Heart right ventricle (tissue), 16 donors: ENCODE measurements around the gene OLFM4. TPM values are rescaled to one million over a fixed set of nuclear protein-coding genes. Genes with fewer than 3 reads are reported as not detected.

ENCODE experiments used
- ATAC-seq, 8 donors: fragments of 200-7000 bp; cut with Tn5 transposase; one replicate each; pipeline ENCODE4 v1.9.1; 2020; ENCODE audit warnings: mild to moderate bottlenecking in 8 of 8, moderate library complexity in 8 of 8, moderate number of reproducible peaks in 1 of 8
- DNase-seq, 2 donors: peaks; one replicate each; pipeline ENCODE4 v3.0.0-alpha.2; 2020
- H3K27ac ChIP-seq, 10 donors: fragments of 200-600 bp; sonication (generic) in 2 of 10; one replicate each; pipeline versions ENCODE4 v1.5.0 to v1.8.0; 2020 to 2022; ENCODE audit warnings: mild to moderate bottlenecking in 3 of 10
- H3K27me3 ChIP-seq, 7 donors: fragments of 200-600 bp; one replicate each; pipeline ENCODE4 v1.8.0; 2021 to 2022; ENCODE audit warnings: mild to moderate bottlenecking in 2 of 7
- H3K36me3 ChIP-seq, 9 donors: fragments of 200-600 bp; sonication (generic) in 1 of 9; one replicate each; pipeline versions ENCODE4 v1.5.0 to v1.8.0; 2020 to 2022; ENCODE audit warnings: mild to moderate bottlenecking in 2 of 9
- H3K4me1 ChIP-seq, 9 donors: fragments of 200-600 bp; sonication (generic) in 1 of 9; one replicate each; pipeline versions ENCODE4 v1.5.0 to v1.8.0; 2020 to 2022; ENCODE audit warnings: mild to moderate bottlenecking in 4 of 9
- H3K4me3 ChIP-seq, 10 donors: fragments of 200-600 bp; sonication (generic) in 2 of 10; one replicate each; pipeline versions ENCODE4 v1.5.0 to v1.8.0; 2020 to 2022; ENCODE audit warnings: mild to moderate bottlenecking in 7 of 10, moderate library complexity in 2 of 10
- H3K9me3 ChIP-seq, 11 donors: fragments of 200-600 bp in 10 of 11; sonication (generic) in 2 of 11; one replicate each; pipeline versions ENCODE4 v1.5.0 to v1.8.0; 2013 to 2022; ENCODE audit warnings: mild to moderate bottlenecking in 2 of 11, control low read depth in 1 of 11, moderate library complexity in 1 of 11
- CTCF ChIP-seq, 9 donors: fragments of 200-600 bp; sonication (generic) in 2 of 9; IDR thresholded peaks; one replicate each; pipeline versions ENCODE4 v1.5.0 to v1.8.0; 2021 to 2022; ENCODE audit warnings: antibody characterized with exemption in 9 of 9, mild to moderate bottlenecking in 5 of 9, moderate library complexity in 1 of 9
- WGBS, 2 donors: extraction: QIAGEN DNeasy Blood & Tissue Kit; methylation state at CpG; one replicate each; pipeline ENCODE4 v1.1.7; 2013; ENCODE audit warnings: inconsistent platforms in 1 of 2; 5-methylcytosine and 5-hydroxymethylcytosine counted together
- intact Hi-C, 10 donors: fragments of 100-400 bp; cut with DNase I; formaldehyde crosslinking; loops; one replicate each; pipeline versions ENCODE4 v1.11.1 to v1.14.2; 2022
- polyA plus RNA-seq, 2 donors: library from polyadenylated mRNA; stranded (reverse); fragments of 200-250 nt; gene quantifications; one replicate each; pipeline ENCODE4 v1.2.3, GENCODE V29; 2013
- total RNA-seq, 10 donors: library from RNA; stranded (reverse); fragmentation: NEBNext Ultra II Directional in 3 of 10; extraction: Animal tissue kit (Norgen Biotek cat#: 25700) in 3 of 10; gene quantifications; one replicate each; pipeline versions ENCODE4 v1.2.1 to v1.2.4, GENCODE V29; 2021 to 2023
- donor health status: Arrhythmogenic right ventricular cardiomyopathy.
- donor health status: ischemic (EF 13 %, LVEDD 7.1; RV severe dilation, severe dysfunction).
- donor health status: healthy with polysubstance abuse.
- donor health status: DM: no; HTN: yes; CAD: no.
- donor health status: DM: no; HTN: no; CAD: no.
- donor health status: ischemic (EF 25% LVEDD 6.9; RV normal size, moderate dysfunction).
- donor health status: ischemic (EF 25% LVEDD 5.7; RV mildly dilated, moderate dysfunction).
- donor health status: healthy.
- donor health status: DM: yes; HTN: yes; CAD: no.
- donor health status: Ischemic cardiomyopathy.
- donor health status: ischemic (EF 35%, LVEDD 5.7; RV mildly dilated, moderate dysfunction).
- donor health status: nonischemic (EF 11% LVEDD 7.7; RV severe dilation, severe dysfunction).
- donor health status: DM: yes; HTN: yes; CAD: no.
- donor health status: PGD.
- donor health status: ischemic (EF 29% LVEDD 5.4; RV normal size, mild dysfunction).
- donor health status: nonischemic (EF 23%, LVEDD 6.1; RV moderate dilation, normal function).

The OLFM4 gene
- total and polyA plus RNA-seq, 12 donors, result 0.06 to 1.6 (median 0.30) TPM; not detected in 6

- intact Hi-C loops, result no loop called here
- DNase-seq (no peak), ATAC-seq (peak in 1 of 8 donors; percentile 48)
- Histone ChIP-seq H3K4me3 (no peak overlapping the region), H3K27me3 (no peaks in the 10 kb centered on the region), H3K9me3 (peaks cover 0 to 7% (median 0%) of the 10 kb centered on the region in 11 donors), H3K4me1 (no peaks in the 10 kb centered on the region), H3K27ac (no peak overlapping the region), H3K36me3 (no peaks in the 10 kb centered on the region)
- TF ChIP-seq CTCF (IDR thresholded peaks at IDR 0.05), result no peak
- 78 to 79% methylated on average over 1 of the region's 1 CpG for WGBS, 2 donors
Observed at GRCh38 chr13:53100394-53101063, 71.9 kb downstream of the OLFM4 start.

Other genes with a start within 250 kb of the OLFM4 start
- not detected for gene PCDH8, start 180.2 kb upstream of the OLFM4 start, total RNA-seq
- gene PCDH8, start 180.2 kb upstream of the OLFM4 start, polyA plus RNA-seq, result not detected